ENCODE data around the gene DNAJC3.

DNAJC3 gene

GRCh38 chr13:95833719-95834118 is 156.8 kb downstream of the DNAJC3 start:
- no peaks in the 10 kb centered on the region for H3K79me2 ChIP-seq (ENCODE audit: insufficient read depth, low read length)
- H2AFZ ChIP-seq (ENCODE audit: low read depth, low read length, severe bottlenecking) = no peak overlapping the region
- H3K36me3 ChIP-seq (ENCODE audit: low read length) = no peaks in the 10 kb centered on the region
- no peaks in the 10 kb centered on the region for H3K9me3 ChIP-seq (ENCODE audit: insufficient read depth, low read length)
- no peak overlapping the region for H3K9ac ChIP-seq (ENCODE audit: low read length)
- H3K4me3 ChIP-seq (ENCODE audit: insufficient read depth, low read length, poor library complexity, severe bottlenecking) = no peak overlapping the region
- H3K4me2 ChIP-seq (ENCODE audit: low read depth, low read length, poor library complexity, severe bottlenecking) = no peak overlapping the region
- H3K27ac ChIP-seq (ENCODE audit: low read depth, low read length) = no peak overlapping the region
- TF ChIP-seq EZH2phosphoT487 (conservative IDR thresholded peaks at IDR 0.05; ENCODE audit: low read length) (no peak), CTCF (IDR thresholded peaks at IDR 0.05; ENCODE audit: insufficient read depth, low read length, poor library complexity, severe bottlenecking) (no peak)
- H3K27me3 ChIP-seq (ENCODE audit: low read length) = no peaks in the 10 kb centered on the region
- H3F3A ChIP-seq (ENCODE audit: insufficient read depth) = no peaks in the 10 kb centered on the region
- no peaks in the 10 kb centered on the region for H3K9me2 ChIP-seq (replicated peaks; ENCODE audit: insufficient read depth, low read length)
- no peaks in the 10 kb centered on the region for H4K20me1 ChIP-seq (ENCODE audit: low read depth, low read length)

- Histone ChIP-seq H3K4me2 (ENCODE audit: low read depth, low read length, poor library complexity, severe bottlenecking) (no peak overlapping the region), H3K9ac (ENCODE audit: low read length) (no peak overlapping the region), H3K9me2 (replicated peaks; ENCODE audit: insufficient read depth, low read length) (no peaks in the 10 kb centered on the region), H3K36me3 (ENCODE audit: low read length) (no peaks in the 10 kb centered on the region), H3K79me2 (ENCODE audit: insufficient read depth, low read length) (no peaks in the 10 kb centered on the region), H4K20me1 (ENCODE audit: low read depth, low read length) (no peaks in the 10 kb centered on the region), H3K27me3 (ENCODE audit: low read length) (no peaks in the 10 kb centered on the region), H3F3A (ENCODE audit: insufficient read depth) (no peaks in the 10 kb centered on the region), H3K27ac (ENCODE audit: low read depth, low read length) (no peak overlapping the region), H3K4me3 (ENCODE audit: insufficient read depth, low read length, poor library complexity, severe bottlenecking) (no peak overlapping the region), H3K9me3 (ENCODE audit: insufficient read depth, low read length) (no peaks in the 10 kb centered on the region), H2AFZ (ENCODE audit: low read depth, low read length, severe bottlenecking) (no peak overlapping the region)
- TF ChIP-seq EZH2phosphoT487 (conservative IDR thresholded peaks at IDR 0.05; ENCODE audit: low read length) (no peak), CTCF (IDR thresholded peaks at IDR 0.05; ENCODE audit: insufficient read depth, low read length, poor library complexity, severe bottlenecking) (peak; percentile 77)
Observed at GRCh38 chr13:95834134-95834765, 157.3 kb downstream of the DNAJC3 start.

GRCh38 chr13:95841894-95842293 is 165.0 kb downstream of the DNAJC3 start:
- Histone ChIP-seq H2AFZ (ENCODE audit: low read depth, low read length, severe bottlenecking) (no peak overlapping the region), H3F3A (ENCODE audit: insufficient read depth) (no peaks in the 10 kb centered on the region), H3K4me2 (ENCODE audit: low read depth, low read length, poor library complexity, severe bottlenecking) (no peak overlapping the region), H3K27ac (ENCODE audit: low read depth, low read length) (no peak overlapping the region), H3K4me3 (ENCODE audit: insufficient read depth, low read length, poor library complexity, severe bottlenecking) (no peak overlapping the region), H3K36me3 (ENCODE audit: low read length) (no peaks in the 10 kb centered on the region), H3K9me3 (ENCODE audit: insufficient read depth, low read length) (no peaks in the 10 kb centered on the region; the same call in 1 of the 2 replicates), H3K79me2 (ENCODE audit: insufficient read depth, low read length) (no peaks in the 10 kb centered on the region), H3K9ac (ENCODE audit: low read length) (no peak overlapping the region), H4K20me1 (ENCODE audit: low read depth, low read length) (no peaks in the 10 kb centered on the region), H3K27me3 (ENCODE audit: low read length) (no peaks in the 10 kb centered on the region), H3K9me2 (replicated peaks; ENCODE audit: insufficient read depth, low read length) (no peaks in the 10 kb centered on the region)
- TF ChIP-seq EZH2phosphoT487 (conservative IDR thresholded peaks at IDR 0.05; ENCODE audit: low read length) (no peak), CTCF (IDR thresholded peaks at IDR 0.05; ENCODE audit: insufficient read depth, low read length, poor library complexity, severe bottlenecking) (no peak)
